Measurements from ENCODE around the gene SPNS2. TPM values are rescaled to one million over a fixed set of nuclear protein-coding genes. Genes with fewer than 3 reads are reported as not detected.

The SPNS2 gene
- polyA plus RNA-seq, 1 donor from 2014 or later: 39.7 TPM

DNA sequence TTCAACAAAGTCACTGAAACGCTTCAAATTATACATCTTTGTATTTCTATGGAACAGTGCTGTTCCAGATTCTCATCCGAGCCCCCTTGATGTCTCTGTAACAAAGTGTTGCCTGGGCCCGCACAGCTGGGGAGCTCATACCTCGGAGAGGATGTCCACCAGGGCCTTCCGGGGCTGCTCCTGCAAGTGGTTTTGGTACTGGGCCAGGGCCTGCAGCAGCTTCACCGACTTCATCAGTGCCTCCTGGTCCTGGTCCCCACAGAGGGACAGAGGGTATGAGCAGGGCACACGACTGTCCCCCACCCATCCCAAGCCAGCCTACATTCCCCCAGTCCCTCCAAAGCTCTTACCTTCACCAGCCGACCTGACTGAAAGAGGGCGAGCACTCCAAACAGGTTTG, 55.0 kb downstream of the SPNS2 start:
- Histone ChIP-seq H2AFZ (ENCODE audit: low read depth, low read length) (no peak overlapping the region), H3K9ac (ENCODE audit: low read length) (no peak overlapping the region), H3K4me2 (ENCODE audit: low read length) (no peak overlapping the region), H3K27me3 (ENCODE audit: insufficient read depth, low read depth, low read length) (no peaks in the 10 kb centered on the region), H3K9me2 (ENCODE audit: insufficient read depth, low read length) (no peaks in the 10 kb centered on the region), H3K36me3 (ENCODE audit: insufficient read depth, low read length) (no peaks in the 10 kb centered on the region), H4K20me1 (ENCODE audit: insufficient read depth) (no peaks in the 10 kb centered on the region), H3K27ac (ENCODE audit: low read length) (no peak overlapping the region), H3K4me3 (ENCODE audit: low read length) (peak overlapping the region; percentile 94), H3F3A (ENCODE audit: insufficient read depth, low read length, poor library complexity, severe bottlenecking) (peaks cover 8% of the 10 kb centered on the region), H3K9me3 (ENCODE audit: low read length) (no peaks in the 10 kb centered on the region), H3K79me2 (replicated peaks; ENCODE audit: insufficient read depth, low read length) (no peaks in the 10 kb centered on the region)
- no peak for TF ChIP-seq EZH2 (IDR thresholded peaks at IDR 0.05; ENCODE audit: borderline replicate concordance, insufficient read depth, low read length, poor library complexity, severe bottlenecking)
- no peak for TF ChIP-seq SMC3 (conservative IDR thresholded peaks at IDR 0.05; ENCODE audit: poor library complexity)
- TF ChIP-seq, protein P1, sequence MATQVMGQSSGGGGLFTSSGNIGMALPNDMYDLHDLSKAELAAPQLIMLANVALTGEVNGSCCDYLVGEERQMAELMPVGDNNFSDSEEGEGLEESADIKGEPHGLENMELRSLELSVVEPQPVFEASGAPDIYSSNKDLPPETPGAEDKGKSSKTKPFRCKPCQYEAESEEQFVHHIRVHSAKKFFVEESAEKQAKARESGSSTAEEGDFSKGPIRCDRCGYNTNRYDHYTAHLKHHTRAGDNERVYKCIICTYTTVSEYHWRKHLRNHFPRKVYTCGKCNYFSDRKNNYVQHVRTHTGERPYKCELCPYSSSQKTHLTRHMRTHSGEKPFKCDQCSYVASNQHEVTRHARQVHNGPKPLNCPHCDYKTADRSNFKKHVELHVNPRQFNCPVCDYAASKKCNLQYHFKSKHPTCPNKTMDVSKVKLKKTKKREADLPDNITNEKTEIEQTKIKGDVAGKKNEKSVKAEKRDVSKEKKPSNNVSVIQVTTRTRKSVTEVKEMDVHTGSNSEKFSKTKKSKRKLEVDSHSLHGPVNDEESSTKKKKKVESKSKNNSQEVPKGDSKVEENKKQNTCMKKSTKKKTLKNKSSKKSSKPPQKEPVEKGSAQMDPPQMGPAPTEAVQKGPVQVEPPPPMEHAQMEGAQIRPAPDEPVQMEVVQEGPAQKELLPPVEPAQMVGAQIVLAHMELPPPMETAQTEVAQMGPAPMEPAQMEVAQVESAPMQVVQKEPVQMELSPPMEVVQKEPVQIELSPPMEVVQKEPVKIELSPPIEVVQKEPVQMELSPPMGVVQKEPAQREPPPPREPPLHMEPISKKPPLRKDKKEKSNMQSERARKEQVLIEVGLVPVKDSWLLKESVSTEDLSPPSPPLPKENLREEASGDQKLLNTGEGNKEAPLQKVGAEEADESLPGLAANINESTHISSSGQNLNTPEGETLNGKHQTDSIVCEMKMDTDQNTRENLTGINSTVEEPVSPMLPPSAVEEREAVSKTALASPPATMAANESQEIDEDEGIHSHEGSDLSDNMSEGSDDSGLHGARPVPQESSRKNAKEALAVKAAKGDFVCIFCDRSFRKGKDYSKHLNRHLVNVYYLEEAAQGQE (IDR thresholded peaks at IDR 0.05; ENCODE audit: borderline replicate concordance): no peak
- no peak for TF ChIP-seq TAF1 (IDR thresholded peaks at IDR 0.05; ENCODE audit: low read depth)
- TF ChIP-seq RAD21 (conservative IDR thresholded peaks at IDR 0.05): no peak
- TF ChIP-seq, protein P2, sequence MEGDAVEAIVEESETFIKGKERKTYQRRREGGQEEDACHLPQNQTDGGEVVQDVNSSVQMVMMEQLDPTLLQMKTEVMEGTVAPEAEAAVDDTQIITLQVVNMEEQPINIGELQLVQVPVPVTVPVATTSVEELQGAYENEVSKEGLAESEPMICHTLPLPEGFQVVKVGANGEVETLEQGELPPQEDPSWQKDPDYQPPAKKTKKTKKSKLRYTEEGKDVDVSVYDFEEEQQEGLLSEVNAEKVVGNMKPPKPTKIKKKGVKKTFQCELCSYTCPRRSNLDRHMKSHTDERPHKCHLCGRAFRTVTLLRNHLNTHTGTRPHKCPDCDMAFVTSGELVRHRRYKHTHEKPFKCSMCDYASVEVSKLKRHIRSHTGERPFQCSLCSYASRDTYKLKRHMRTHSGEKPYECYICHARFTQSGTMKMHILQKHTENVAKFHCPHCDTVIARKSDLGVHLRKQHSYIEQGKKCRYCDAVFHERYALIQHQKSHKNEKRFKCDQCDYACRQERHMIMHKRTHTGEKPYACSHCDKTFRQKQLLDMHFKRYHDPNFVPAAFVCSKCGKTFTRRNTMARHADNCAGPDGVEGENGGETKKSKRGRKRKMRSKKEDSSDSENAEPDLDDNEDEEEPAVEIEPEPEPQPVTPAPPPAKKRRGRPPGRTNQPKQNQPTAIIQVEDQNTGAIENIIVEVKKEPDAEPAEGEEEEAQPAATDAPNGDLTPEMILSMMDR (IDR thresholded peaks at IDR 0.05; ENCODE audit: poor library complexity, severe bottlenecking): no peak
- TF ChIP-seq MXI1 (conservative IDR thresholded peaks at IDR 0.05; ENCODE audit: poor library complexity, severe bottlenecking): no peak
- TF ChIP-seq EP300 (conservative IDR thresholded peaks at IDR 0.05; ENCODE audit: poor library complexity, severe bottlenecking): no peak
- TF ChIP-seq POLR2AphosphoS5 (IDR thresholded peaks at IDR 0.05): no peak

DNA sequence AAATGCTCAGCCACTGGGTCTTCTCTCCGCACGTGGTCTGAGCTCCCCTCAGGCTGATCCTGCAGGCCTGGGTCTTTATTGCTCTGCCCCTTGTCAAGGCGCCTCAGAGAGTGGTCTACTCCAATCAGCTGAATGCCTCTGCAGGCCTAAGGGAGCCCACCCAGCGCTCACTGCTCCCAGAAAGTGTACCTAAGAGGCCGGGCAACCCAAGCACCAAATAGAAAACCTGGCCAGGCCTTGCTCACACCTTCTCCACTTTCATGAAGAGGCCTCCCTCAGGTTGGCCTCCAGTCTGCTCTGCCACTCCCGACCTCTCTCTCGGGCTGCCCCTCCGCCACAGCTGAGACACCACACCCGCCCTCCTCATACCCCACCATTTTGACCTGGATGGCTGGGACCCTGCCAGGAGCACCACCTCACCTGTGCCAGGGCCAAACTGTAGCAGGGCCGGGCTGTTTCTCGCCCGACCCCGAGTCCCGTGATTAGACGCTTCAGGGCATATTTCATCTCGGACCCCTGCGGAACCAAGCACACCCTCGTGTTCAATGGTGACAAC, 55.8 kb downstream of the SPNS2 start:
- TF ChIP-seq SMC3 (conservative IDR thresholded peaks at IDR 0.05; ENCODE audit: poor library complexity) (no peak), TAF1 (IDR thresholded peaks at IDR 0.05; ENCODE audit: low read depth) (no peak), MXI1 (conservative IDR thresholded peaks at IDR 0.05; ENCODE audit: poor library complexity, severe bottlenecking) (no peak), EZH2 (IDR thresholded peaks at IDR 0.05; ENCODE audit: borderline replicate concordance, insufficient read depth, low read length, poor library complexity, severe bottlenecking) (no peak), RAD21 (conservative IDR thresholded peaks at IDR 0.05) (no peak), POLR2AphosphoS5 (IDR thresholded peaks at IDR 0.05) (no peak), EP300 (conservative IDR thresholded peaks at IDR 0.05; ENCODE audit: poor library complexity, severe bottlenecking) (no peak)
- TF ChIP-seq, protein P1 (IDR thresholded peaks at IDR 0.05; ENCODE audit: borderline replicate concordance): no peak
- TF ChIP-seq, protein P2 (IDR thresholded peaks at IDR 0.05; ENCODE audit: poor library complexity, severe bottlenecking): no peak
- Histone ChIP-seq H2AFZ (ENCODE audit: low read depth, low read length) (peak overlapping the region; percentile 40), H3K9me2 (ENCODE audit: insufficient read depth, low read length) (no peaks in the 10 kb centered on the region), H3K27me3 (ENCODE audit: insufficient read depth, low read depth, low read length) (no peaks in the 10 kb centered on the region), H4K20me1 (ENCODE audit: insufficient read depth) (no peaks in the 10 kb centered on the region), H3K9ac (ENCODE audit: low read length) (peak overlapping the region; percentile 93), H3K4me3 (ENCODE audit: low read length) (peak overlapping the region; percentile 94), H3F3A (ENCODE audit: insufficient read depth, low read length, poor library complexity, severe bottlenecking) (peaks cover 8% of the 10 kb centered on the region), H3K27ac (ENCODE audit: low read length) (no peak overlapping the region), H3K4me2 (ENCODE audit: low read length) (peak overlapping the region; percentile 83), H3K79me2 (replicated peaks; ENCODE audit: insufficient read depth, low read length) (no peaks in the 10 kb centered on the region), H3K9me3 (ENCODE audit: low read length) (no peaks in the 10 kb centered on the region), H3K36me3 (ENCODE audit: insufficient read depth, low read length) (no peaks in the 10 kb centered on the region)
